ENCODE data around the gene KIAA1671.

KIAA1671 gene

GRCh38 chr22:24952837-24953383 lies 394 bp downstream of the KIAA1671 start:
- no peak for TF ChIP-seq CTCF (IDR thresholded peaks at IDR 0.05; ENCODE audit: low read length, missing control alignments)
- peak; percentile 72 for DNase-seq (ENCODE audit: low read depth)
- peak overlapping the region; percentile 79 for H3K4me3 ChIP-seq (replicated peaks; ENCODE audit: low read depth, low read length)

GRCh38 chr22:24953384-24954113 lies 1.0 kb downstream of the KIAA1671 start:
- TF ChIP-seq CTCF (IDR thresholded peaks at IDR 0.05; ENCODE audit: low read length, missing control alignments) = no peak
- DNase-seq (ENCODE audit: low read depth) = no peak
- peak overlapping the region; percentile 79 for H3K4me3 ChIP-seq (replicated peaks; ENCODE audit: low read depth, low read length)

- peak overlapping the region; percentile 79 for H3K4me3 ChIP-seq (replicated peaks; ENCODE audit: low read depth, low read length)
- TF ChIP-seq CTCF (IDR thresholded peaks at IDR 0.05; ENCODE audit: low read length, missing control alignments) = no peak
- no peak for DNase-seq (ENCODE audit: low read depth)
Measured at GRCh38 chr22:24954114-24954463, 1.6 kb downstream of the KIAA1671 start.

GRCh38 chr22:24954856-24955255 lies 2.3 kb downstream of the KIAA1671 start:
- no peak for DNase-seq (ENCODE audit: low read depth)
- no peak overlapping the region for H3K4me3 ChIP-seq (replicated peaks; ENCODE audit: low read depth, low read length)
- TF ChIP-seq CTCF (IDR thresholded peaks at IDR 0.05; ENCODE audit: low read length, missing control alignments) = no peak

GRCh38 chr22:24957043-24957442 lies 4.5 kb downstream of the KIAA1671 start:
- DNase-seq (ENCODE audit: low read depth) = no peak
- TF ChIP-seq CTCF (IDR thresholded peaks at IDR 0.05; ENCODE audit: low read length, missing control alignments) = no peak

GRCh38 chr22:24961217-24961844 lies 8.8 kb downstream of the KIAA1671 start:
- DNase-seq (ENCODE audit: low read depth) = no peak
- TF ChIP-seq CTCF (IDR thresholded peaks at IDR 0.05; ENCODE audit: low read length, missing control alignments) = no peak
- no peak overlapping the region for H3K4me3 ChIP-seq (replicated peaks; ENCODE audit: low read depth, low read length)

More at GRCh38 chr22:24957043-24957442, 4.5 kb downstream of the KIAA1671 start:
- H3K4me3 ChIP-seq (replicated peaks; ENCODE audit: low read depth, low read length) = no peak overlapping the region
